PC-9 (cell line): ENCODE results near the gene OXCT1.

ENCODE experiments used
- CTCF ChIP-seq: fragments of 200-600 bp; sonication (generic); conservative IDR thresholded peaks from 2 replicates; pipeline ENCODE4 v1.6.1; 2017; ENCODE audit warnings: mixed run types, antibody characterized with exemption, mild to moderate bottlenecking, moderate library complexity
- EZH2 ChIP-seq: fragments of 200-600 bp; sonication (generic); IDR thresholded peaks from 2 replicates; pipeline ENCODE4 v1.8.0; 2017; ENCODE audit warnings: antibody characterized with exemption, low read depth

- TF ChIP-seq CTCF (no peak), EZH2 (no peak)
These were observed 413 bp upstream of the OXCT1 start for GRCh38 chr5:41870627-41871048.
